ENCODE data around the gene SCN3B. TPM values are rescaled to one million over a fixed set of nuclear protein-coding genes. Genes with fewer than 3 reads are reported as not detected.

The SCN3B gene
- total and polyA plus RNA-seq, 2 of the 13 experiments (the other 11 are each of a cell fraction or from before 2014, with no cell fraction given) = 0.07 to 0.11 TPM

- 0 out of 2 replicates have a peak, but pooled peaks have one; percentile 53 for TF ChIP-seq ZNF142 (CRISPR knock-in tag; IDR thresholded peaks at IDR 0.05)
- 0 out of 2 replicates have a peak, but pooled peaks have one; percentile 37 for TF ChIP-seq ZNF329 (CRISPR knock-in tag; IDR thresholded peaks at IDR 0.05; ENCODE audit: low read depth)
- 0 out of 2 replicates have a peak, but pooled peaks have one; percentile 41 for TF ChIP-seq KDM2A (CRISPR knock-in tag; IDR thresholded peaks at IDR 0.05; ENCODE audit: borderline replicate concordance, low read depth)
- TF ChIP-seq ARID4A (CRISPR knock-in tag; IDR thresholded peaks at IDR 0.05; ENCODE audit: borderline replicate concordance) = peak; percentile 52; the same call in 1 of the 2 replicates
- peak; percentile 27; the same call in 1 of the 2 replicates for TF ChIP-seq ARID5B (CRISPR knock-in tag; IDR thresholded peaks at IDR 0.05)
- no peak for TF ChIP-seq AKNA (CRISPR knock-in tag; IDR thresholded peaks at IDR 0.05; ENCODE audit: borderline replicate concordance)
Measured at GRCh38 chr11:123653827-123654565, 428 bp downstream of the SCN3B start (continued).
